ENCODE data around the gene DLD.
A peak's percentile ranks its signal among the peaks of the same experiment; 100 is the strongest.
"Not testable (repeated sequence)": the region's sequence is repeated elsewhere in the genome, so short reads cannot be mapped to it uniquely, and the experiment has no call there.

Gene DLD

DNA sequence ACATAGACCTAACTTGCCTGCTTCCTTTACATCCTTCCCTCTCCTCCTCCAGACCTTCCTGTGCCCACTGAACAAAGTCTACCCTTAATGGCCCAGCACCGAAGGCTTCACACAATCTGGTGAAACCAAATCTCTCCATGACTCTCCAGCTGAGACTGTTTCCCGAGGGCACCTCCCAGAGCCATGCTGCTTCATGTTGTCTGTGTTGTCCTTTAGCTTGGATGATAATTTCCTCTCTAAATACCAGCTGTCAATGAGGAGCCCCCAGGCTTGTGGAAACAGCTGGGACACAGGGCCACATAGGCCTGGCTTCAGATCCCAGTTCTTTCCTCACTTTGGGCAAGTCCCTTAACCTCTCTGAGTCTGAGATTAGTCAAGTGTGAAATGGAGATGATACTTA, 54.3 kb downstream of the DLD start:
- DNase-seq (ENCODE audit: low spot score): no peak

DNA sequence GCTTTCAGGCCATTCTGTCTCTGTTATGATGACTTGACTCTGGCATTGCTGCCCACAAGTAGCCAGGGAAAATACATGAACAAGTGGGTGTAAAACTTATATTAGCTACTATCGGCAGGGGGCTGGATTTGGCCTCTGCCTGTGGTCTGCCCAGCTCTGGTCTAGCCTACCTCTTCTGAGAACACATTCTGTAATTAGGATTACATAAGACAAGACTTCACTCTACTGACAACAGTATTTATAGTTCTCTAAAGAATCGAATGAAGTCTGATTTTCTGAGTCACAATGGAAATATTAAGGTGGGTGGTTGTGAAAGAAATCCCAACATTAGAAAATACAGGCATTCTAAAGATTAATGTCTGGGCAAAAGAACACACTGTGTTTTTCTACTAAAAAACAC, 55.5 kb downstream of the DLD start:
- DNase-seq (ENCODE audit: low spot score): peak; percentile 35

DNA sequence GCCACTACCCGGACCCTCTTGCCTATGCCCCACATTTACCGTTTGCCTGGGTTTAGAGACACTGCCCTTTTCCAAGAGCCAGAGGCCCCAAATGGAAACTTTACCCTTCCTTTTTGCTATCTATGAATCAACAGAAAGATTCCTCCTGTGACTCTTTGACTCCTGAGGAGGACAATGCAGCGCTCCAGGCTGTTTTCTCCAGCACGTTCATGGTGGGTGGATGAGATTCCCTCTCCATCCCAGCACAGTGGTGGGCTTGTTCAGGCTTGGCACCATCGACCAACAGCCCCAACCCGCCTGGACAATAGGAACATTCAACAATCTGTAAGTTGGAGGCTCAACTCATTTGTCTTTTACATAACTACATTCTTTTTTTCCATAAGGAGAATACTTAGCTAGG, 55.9 kb downstream of the DLD start:
- DNase-seq (ENCODE audit: low spot score): no peak

DNA sequence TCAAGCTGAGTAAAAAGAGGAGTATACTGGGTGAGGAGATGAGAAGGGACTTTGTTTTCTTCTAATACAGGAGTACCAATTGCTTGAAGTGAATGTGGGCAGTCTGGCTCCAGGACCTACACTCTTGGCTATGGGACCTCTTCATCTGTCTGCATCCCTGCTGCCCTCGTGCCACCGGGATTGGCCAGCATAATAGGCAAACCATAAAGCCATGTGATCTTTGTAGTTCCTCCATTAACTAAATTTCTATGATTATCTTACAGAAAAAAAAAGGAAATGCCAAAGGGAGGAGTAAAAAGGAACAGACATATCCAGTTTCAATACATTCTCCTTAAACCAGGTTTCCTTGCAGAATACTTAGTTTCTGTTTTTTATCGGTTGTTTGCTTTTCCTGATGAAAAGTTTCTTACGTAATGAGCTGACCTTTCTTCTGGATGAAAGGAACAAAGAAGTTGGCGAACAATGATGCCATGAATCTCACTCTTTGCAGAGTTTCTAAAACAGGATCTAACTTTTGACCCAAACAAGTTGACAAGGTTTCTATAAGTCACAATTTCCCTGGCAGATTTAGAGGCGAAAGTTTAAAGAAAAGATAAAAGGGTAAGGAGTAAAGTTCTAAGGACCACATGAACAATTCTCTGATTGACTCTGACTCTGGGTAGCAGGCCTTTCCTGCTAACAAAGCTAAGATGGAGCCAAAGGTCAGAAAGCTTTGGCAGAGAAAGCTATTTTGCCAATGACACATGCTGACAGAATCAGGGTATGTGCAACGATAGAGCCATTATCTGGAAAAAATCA, 57.9 kb downstream of the DLD start:
- DNase-seq (ENCODE audit: low spot score): no peak

DNA sequence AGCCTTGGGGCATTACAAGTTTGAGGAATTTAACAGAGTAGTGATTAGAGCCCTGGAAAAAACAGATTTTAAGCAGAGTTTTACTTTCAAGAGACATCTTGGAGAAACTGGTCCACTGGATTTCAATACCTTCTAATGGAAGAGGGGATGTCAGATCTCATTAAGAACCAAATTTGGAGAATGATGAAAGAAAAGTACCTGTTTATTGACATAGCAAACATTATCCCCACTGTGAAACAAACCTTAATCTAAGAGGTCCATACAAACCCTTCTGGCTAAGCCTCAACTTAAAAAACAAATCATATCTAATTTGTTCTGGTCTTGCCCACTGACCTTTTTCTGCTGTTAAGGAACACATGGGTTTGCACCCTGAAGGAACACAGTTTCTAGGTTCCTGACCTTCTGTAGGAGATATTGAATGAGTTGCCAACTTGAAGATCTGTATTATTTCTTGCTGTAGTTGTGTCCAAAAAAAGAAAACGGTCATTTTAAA, 58.5 kb downstream of the DLD start:
- DNase-seq (ENCODE audit: low spot score): no peak

DNA sequence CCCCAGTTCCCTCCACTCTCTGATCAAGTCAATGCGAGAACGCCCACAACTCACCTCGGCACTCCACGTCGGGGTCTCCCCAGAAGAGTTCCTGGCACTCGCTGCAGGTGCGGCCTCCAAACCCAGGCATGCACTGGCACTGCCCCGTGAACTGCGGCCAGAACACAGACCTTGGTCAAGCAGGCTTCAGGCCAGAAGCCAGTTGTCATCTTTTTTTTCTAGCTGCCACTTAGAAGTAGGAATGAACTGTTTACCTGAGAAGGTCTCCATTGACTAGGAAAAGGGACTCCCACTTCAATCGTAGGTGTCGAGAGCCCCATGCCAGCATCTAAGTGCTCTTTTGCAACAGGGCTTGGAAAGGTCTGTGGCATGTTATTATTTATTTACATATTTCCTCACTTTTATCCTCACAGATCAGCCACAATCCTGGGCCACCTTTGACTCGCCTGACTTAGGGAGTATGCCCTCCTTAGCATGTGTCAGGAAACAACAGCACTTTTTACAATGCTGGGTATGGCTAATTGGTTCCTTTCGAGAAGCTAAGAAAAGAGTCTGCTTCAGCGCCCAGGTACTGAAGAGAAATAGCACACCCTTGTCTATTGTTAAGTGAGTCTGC, 60.3 kb downstream of the DLD start:
- no peak for DNase-seq (ENCODE audit: low spot score)

DNA sequence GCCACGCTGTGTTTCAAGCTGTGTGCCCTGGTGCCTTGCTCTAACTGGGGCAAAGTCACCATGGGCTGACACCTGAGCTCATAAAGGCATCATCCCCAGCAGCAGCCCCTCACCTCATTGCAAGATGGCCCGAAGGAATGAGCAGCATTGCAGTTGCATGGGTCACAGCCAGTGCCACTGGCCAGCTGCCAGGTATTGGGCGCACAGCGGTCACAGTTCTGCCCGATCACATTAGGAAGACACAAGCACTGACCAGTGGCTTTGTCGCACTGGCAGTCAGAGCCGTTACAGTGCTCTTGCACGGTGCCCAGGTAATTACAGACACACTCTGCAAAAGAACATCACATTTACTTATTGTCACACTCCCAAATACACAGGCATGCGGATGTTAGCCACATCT, 60.9 kb downstream of the DLD start:
- DNase-seq (ENCODE audit: low spot score): no peak

DNA sequence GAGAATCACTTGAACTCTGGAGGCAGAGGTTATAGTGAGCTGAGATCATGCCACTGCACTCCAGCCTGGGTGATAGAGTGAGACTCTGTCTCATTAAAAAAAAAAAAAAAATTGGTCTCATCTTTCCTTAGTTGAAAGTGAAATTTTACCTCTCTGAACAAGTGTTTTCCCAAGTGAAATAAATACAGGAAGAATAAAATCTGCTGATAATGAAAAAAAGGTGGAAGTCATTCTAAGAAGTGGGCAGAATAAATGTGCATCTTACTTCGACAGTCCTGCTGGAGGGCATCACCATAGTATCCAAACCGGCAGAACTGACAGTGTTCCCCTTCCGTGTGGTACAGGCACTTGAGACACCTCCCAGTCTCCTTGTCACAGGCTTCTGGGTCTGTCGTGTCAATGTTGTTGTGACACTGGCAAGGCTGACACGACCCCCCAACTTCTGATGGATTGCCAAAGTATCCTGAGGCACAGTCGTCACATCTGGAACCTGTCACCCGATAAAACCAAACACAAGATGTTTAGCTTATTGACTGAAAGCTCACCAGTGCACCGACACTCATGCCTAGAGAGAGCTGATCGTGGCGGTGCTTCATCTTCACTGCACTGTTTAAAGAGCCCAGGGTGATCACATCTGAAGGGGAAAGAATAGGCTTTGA, 62.4 kb downstream of the DLD start:
- DNase-seq (ENCODE audit: low spot score): no peak

DNA sequence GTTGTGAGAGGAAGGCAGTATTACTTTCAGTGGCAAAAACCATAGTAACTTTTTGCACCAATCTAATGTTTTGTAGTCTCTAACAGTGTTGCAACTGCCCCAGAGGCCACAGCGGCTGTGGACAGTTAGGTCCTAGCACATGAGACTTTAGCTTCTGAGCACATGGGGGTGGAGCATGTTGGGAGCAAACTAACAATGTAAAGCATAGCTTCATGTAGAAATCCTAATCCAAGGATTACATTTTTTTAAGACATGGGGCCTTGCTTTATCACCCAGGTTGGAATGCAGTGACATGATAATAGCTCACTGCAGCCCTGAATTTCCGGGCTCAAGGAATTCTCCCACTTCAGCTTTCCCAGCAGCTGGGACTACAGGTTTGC, 62.9 kb downstream of the DLD start:
- DNase-seq (ENCODE audit: low spot score): no peak

DNA sequence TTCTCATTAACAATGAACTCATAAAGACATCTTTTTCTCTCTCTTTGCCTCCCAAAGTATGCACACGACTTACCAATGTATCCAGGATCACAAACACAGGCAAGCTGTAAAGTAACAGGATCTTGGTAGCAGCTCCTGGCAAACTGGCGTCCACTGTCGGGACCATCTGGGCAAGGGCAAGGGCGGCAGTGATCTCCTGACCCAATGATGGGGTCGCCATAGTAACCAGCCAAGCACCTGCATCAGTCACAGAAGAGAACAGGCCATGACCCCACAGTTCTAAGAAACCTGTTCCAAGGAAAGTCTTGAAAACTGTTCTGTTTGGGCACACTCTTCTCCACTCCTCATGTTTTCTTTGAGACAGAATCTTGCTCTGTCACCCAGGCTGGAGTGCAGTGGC, 64.4 kb downstream of the DLD start:
- no peak for DNase-seq (ENCODE audit: low spot score)

DNA sequence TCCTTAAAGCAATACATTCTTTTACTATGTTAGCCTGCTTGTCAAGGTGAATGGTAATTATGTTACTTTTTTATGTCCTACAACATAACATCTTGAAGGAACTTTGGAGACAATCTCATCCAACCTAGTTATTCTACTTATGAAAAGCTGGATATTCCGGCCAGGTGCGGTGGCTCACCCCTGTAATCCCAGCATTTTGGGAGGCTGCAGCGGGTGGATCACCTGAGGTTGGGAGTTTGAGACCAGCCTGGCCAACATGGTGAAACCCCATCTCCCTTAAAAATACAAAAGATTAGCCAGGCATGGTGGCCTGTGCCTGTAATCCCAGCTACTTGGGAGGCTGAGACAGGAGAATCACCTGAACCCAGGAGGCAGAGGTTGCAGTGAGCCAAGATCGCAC, 66.0 kb downstream of the DLD start:
- DNase-seq (ENCODE audit: low spot score): not testable (repeated sequence)

DNA sequence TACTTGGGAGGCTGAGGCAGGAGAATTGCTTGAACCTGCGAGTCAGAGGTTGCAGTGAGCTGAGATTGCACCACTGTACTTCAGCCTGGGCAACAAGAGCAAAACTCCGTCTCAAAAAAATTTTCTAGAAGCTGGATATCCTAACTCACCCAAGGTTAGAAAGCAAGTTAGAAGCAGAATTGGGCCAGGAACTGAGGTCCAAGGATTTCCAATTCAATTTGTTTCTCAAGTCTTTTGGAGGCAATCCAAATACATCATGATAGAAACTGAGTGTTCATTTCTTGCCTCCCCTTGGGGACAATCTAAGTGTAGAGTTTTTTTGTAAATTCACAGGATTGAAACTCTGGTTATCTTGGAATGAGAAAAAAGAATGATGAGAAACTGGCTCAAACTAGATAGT, 66.5 kb downstream of the DLD start:
- DNase-seq (ENCODE audit: low spot score): no peak

DNA sequence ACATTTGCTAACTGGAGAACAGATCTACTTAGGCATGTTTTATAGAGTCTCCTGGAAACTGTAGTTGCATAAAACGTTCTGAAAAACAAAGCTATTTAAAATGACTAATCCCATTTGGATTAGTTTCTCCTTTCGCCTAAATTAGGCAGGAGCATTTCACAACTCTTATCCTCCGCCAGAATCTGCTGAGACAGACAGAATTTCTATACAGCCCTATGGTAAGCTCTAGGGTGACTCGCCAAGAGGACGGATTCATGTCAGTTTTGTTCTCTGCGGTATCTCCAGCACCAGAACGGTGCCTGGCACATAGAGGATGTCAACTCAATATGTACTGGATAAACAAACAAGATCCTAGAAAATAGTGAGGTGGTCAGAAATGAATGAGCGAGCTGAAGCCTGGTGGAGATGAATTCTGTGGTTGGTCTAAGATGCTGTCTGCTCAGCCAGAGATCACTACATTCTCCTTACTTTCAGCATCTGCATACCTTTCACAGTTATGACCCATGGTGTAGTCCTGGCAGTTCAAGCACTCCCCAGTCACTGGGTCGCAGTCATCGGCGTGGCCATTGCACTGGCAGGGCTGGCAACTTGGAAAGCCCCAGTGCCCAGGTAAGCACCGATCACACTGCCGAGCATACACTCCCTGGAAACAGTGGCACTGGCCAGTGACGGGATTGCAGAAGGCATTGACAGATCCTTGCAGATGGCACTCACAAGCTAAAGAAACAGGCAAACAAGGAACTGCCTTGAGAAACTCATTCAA, 68.0 kb downstream of the DLD start:
- DNase-seq (ENCODE audit: low spot score): no peak

DNA sequence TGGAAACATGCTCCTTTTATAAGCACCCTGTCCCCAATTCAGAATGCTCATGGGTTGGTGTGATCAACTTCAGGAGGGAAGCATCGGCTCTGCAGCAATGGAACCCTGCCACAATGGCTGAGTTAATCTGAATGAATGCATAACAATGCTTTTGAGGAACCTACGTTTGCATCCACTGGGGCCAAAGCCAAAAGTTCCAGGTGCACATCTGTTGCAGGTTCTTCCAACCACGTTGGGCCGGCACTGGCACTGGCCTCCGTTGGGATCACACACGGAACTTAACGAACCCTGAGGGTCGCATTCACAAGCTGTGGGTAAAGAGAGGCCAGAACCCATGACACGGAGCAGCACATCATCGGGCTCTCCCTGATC, 68.5 kb downstream of the DLD start:
- DNase-seq (ENCODE audit: low spot score): no peak

DNA sequence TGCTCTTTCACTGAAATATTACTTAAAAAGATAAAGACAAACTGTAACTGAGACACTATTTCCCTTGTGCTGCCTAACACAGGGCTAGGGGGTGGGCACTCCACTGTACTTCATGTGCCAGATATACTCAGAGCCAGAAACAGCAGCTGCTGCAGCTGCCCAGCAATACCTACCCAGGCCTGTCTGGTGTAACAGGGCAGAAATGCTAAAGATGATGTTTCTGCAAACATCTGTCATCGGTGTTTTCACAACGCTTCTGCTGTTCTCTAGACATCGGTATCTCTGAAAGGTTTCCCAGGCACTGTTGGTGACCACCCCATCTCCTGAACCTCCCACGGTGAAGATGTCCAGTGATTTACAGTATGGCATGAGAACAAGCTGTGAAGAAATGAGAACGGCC, 69.3 kb downstream of the DLD start:
- DNase-seq (ENCODE audit: low spot score): no peak

DNA sequence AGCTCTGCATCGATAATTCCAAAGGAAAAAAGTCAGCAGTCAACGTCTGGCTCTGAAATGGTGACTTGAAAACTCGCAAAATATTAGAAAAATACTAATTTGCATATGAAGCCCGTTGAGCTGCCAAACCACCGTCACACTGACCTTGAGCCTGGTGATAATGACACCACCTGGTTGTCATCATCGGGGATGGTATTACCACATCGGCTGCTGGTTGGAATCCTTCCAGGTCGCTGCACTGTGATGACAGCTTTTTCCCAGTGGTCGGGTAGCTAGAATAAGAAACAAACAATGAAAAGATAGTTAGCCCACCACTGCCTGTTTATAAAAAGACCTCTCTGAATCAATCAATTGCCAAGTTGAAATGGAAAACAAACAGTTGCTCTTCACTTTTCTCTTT, 70.4 kb downstream of the DLD start:
- DNase-seq (ENCODE audit: low spot score): no peak

DNA sequence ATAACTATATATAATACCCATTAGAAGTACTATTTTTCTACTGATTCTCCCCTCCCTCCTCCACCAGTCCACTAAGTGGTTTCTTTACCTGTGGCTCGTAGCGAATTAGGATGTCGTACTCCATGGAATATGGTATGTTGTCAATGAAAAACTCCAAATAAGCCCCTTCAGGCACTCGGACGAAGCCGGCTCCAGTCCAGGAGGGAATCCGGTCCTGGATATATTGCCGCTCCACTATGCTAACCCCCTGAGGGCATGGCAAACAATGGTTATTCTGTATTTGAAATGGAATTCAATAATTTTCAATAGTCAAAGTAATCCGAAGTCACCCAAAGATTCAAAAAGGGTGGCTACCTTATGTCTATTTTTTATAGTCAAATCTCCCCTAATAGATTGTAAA, 71.8 kb downstream of the DLD start:
- DNase-seq (ENCODE audit: low spot score): no peak

DNA sequence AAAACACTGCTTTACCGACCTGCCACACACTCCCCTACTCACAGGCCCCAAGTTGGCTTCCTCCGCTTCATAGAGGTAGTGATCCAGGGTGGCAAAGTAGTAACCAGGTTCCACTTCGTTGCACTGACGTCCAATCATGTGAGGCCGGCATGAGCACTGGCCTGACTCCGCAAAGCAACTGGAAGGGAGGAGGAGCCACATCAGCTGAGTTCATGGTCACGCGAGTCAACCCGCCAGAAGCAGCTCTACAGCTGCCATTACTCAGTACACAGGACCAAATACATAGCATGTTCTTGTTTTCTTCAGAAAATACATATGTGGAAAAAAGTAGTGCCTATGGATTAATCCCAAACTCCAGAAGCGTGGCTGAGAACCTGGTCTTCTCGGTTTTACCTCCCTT, 73.5 kb downstream of the DLD start:
- DNase-seq (ENCODE audit: low spot score): no peak

DNA sequence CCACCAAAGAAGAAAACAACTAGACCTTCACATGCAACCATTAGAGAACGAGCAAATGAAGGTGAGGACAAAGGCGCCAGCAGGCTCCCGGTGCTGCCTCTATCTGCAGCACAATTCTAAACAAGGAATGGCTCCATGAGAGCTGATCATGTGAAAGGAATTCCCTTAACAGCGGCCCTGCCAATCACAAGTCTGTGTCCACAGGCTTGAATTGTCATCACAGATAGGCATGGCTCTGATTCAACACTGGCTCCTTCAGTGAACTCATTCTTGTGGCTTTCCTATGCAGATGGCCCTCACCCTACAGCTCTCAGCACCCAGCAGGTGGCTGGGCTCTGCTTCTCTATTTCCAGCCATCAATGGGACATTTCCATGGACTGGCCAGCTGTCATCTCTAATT, 75.7 kb downstream of the DLD start:
- no peak for DNase-seq (ENCODE audit: low spot score)

DNA sequence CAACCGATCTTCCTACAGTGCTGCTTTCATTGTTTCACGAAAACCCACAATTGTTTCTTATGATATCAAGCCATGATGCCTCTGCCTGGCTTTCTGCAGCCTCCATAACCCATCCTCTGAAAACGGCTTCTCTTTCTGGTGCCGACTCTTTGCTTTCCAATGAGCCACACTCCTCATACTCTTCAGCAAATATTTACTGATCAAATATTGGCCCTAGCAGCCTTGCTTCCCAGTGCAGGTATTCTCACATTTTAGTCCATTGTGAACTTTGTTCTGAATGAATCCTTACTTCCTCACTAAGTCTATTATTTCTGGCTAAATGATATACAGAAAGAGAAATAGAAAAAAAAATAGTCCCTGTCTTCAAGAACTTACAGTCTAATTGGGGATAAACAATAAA, 76.4 kb downstream of the DLD start:
- DNase-seq (ENCODE audit: low spot score): no peak

DNA sequence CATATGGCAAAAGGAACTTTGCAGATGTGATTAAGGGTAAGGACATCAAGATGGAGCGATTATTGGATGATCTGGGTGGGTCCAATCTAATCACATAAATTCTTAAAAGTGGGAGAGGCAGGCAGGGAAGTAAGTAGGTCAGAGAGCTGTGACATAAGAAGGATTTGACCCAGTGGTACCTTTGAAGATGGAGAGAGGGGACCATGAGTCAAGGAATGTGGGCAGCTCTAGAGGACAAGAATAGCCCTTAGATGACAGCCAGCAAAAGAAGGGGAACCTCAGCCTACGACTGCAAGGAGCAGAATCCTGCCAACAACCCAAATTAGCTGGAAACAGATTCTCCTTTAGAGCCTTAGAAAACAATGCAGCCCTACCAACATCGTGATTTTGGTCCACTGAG, 77.5 kb downstream of the DLD start:
- no peak for DNase-seq (ENCODE audit: low spot score)

DNA sequence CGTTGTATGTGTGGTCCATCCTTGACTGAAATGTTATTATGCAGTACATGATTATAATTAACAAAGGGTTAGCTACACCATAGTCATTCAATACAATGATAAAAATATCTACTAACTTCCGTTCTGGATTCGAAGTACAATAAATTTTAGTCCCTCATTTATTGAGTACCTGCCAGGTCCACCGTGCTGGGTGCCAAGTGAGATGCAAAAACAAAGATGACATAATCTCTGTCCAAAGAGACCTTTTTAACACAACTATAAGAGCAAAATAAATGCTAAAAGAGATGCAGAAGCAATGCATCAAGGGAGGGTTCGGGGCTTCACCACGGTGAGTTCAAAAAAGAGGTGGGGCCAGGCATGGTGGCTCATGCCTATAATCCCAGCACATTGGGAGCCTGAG, 78.9 kb downstream of the DLD start:
- no peak for DNase-seq (ENCODE audit: low spot score)

Data from putamen (tissue), 1 donor.